Transverse colon (tissue), 4 donors: ENCODE measurements around the gene ECHS1. TPM values are rescaled to one million over a fixed set of nuclear protein-coding genes. Genes with fewer than 3 reads are reported as not detected.

Experiments
- DNase-seq: peaks from one replicate; pipeline ENCODE4 v3.0.0-alpha.2; 2019
- H3K27ac ChIP-seq, 4 donors: fragments of 200-600 bp; sonication (generic); 2 replicates each; pipeline ENCODE4 v1.5.1; 2016 to 2018; ENCODE audit warnings: inconsistent platforms in 4 of 4
- H3K27me3 ChIP-seq: fragments of 200-600 bp; sonication (generic); 2 replicates; pipeline ENCODE4 v1.5.1; 2017; ENCODE audit warnings: inconsistent platforms
- H3K36me3 ChIP-seq, 4 donors: fragments of 200-600 bp; sonication (generic); 2 replicates each; pipeline ENCODE4 v1.5.1; 2017 to 2019; ENCODE audit warnings: inconsistent platforms in 4 of 4
- H3K4me1 ChIP-seq, 4 donors: fragments of 200-600 bp; sonication (generic); 2 replicates each; pipeline ENCODE4 v1.5.1; 2017 to 2020; ENCODE audit warnings: inconsistent platforms in 4 of 4
- H3K4me3 ChIP-seq, 4 donors: fragments of 200-600 bp; sonication (generic); 1 replicate in 1 of 4; 2 replicates in 3 of 4; pipeline versions ENCODE4 v1.5.1 to v1.6.1; 2017 to 2019; ENCODE audit warnings: inconsistent platforms in 4 of 4
- H3K9me3 ChIP-seq, 2 donors: fragments of 200-600 bp; sonication (generic); 2 replicates each; pipeline ENCODE4 v1.5.1; 2017 to 2019; ENCODE audit warnings: inconsistent platforms in 2 of 2
- CTCF ChIP-seq, 5 experiments: fragments of 200-600 bp in 3 of 5; fragments of 450-650 bp in 2 of 5; sonication (generic) in 3 of 5; IDR thresholded peaks; 1 replicate in 2 of 5; 2 replicates in 3 of 5; pipeline ENCODE4 v1.5.1; 2016 to 2017; ENCODE audit warnings: antibody characterized with exemption in 5 of 5, inconsistent platforms in 3 of 5, mild to moderate bottlenecking in 2 of 5, moderate library complexity in 1 of 5
- EP300 ChIP-seq: sonication (generic); formaldehyde crosslinking; IDR thresholded peaks from one replicate; pipeline ENCODE4 v1.6.1; 2017; ENCODE audit warnings: antibody characterized with exemption, low read depth
- POLR2A ChIP-seq: fragments of 450-650 bp; IDR thresholded peaks from one replicate; pipeline ENCODE4 v1.6.1; 2016; ENCODE audit warnings: antibody characterized with exemption, mild to moderate bottlenecking, moderate library complexity
- POLR2AphosphoS5 ChIP-seq, 3 donors: sonication (generic); formaldehyde crosslinking; IDR thresholded peaks; one replicate each; pipeline ENCODE4 v1.6.1; 2016; ENCODE audit warnings: antibody characterized with exemption in 3 of 3
- WGBS, 2 donors: methylation state at CpG; one replicate each; pipeline ENCODE4 v1.1.5; 2018; ENCODE audit warnings: low coverage in 1 of 2; 5-methylcytosine and 5-hydroxymethylcytosine counted together
- in situ Hi-C, 4 donors: fragments of 200-750 bp; cut with MboI; loops; one replicate each; pipeline versions ENCODE4 v1.15.0 to v1.15.1; 2017; ENCODE audit warnings: low sequenced_read_pairs in 3 of 4, low pct_ligation_motif_present in 1 of 4, low pct_unique_long_range_greater_than_20kb in 1 of 4
- intact Hi-C: fragments of 100-400 bp; cut with DNase I; formaldehyde crosslinking; loops from one replicate; pipeline ENCODE4 v1.15.1; 2023; ENCODE audit warnings: low total_unique reads
- total RNA-seq, 4 donors: library from RNA; depleted of rRNA; stranded (reverse); fragments of >200 nt; gene quantifications; one replicate each; pipeline ENCODE4 v1.1.0, GENCODE V29; 2016

ECHS1 gene
- total RNA-seq, 4 donors from 2014 or later, result 48.3 to 165 (median 120) TPM

- in situ Hi-C loops, result no loop called here
- intact Hi-C loops, result no loop called here
- TF ChIP-seq POLR2A (no peak), EP300 (no peak), CTCF (IDR thresholded peaks at IDR 0.05) (no peak), POLR2AphosphoS5 (IDR thresholded peaks at IDR 0.05) (no peak)
- Histone ChIP-seq H3K4me1 (peaks cover 5 to 32% (median 10%) of the 10 kb centered on the region in 4 donors), H3K36me3 (peaks cover 0 to 32% (median 9%) of the 10 kb centered on the region in 4 donors), H3K27ac (no peak overlapping the region), H3K9me3 (no peaks in the 10 kb centered on the region), H3K4me3 (no peak overlapping the region), H3K27me3 (no peaks in the 10 kb centered on the region)
- WGBS, 2 donors, result 93 to 100% methylated on average over 3 to 13 of the region's 13 CpGs
- DNase-seq, result no peak
These were observed 10.3 kb downstream of the ECHS1 start for GRCh38 chr10:133362846-133363245.

GRCh38 chr10:133361773-133362441 lies 11.2 kb downstream of the ECHS1 start:
- Histone ChIP-seq H3K27ac (no peak overlapping the region), H3K4me3 (no peak overlapping the region), H3K27me3 (no peaks in the 10 kb centered on the region), H3K4me1 (peaks cover 5 to 41% (median 19%) of the 10 kb centered on the region in 4 donors), H3K9me3 (no peaks in the 10 kb centered on the region), H3K36me3 (peaks cover 0 to 29% (median 8%) of the 10 kb centered on the region in 4 donors)
- TF ChIP-seq POLR2AphosphoS5 (IDR thresholded peaks at IDR 0.05) (no peak), POLR2A (no peak), EP300 (no peak), CTCF (IDR thresholded peaks at IDR 0.05) (no peak)
- intact Hi-C loops, result no loop called here
- in situ Hi-C loops, result no loop called here
- no peak for DNase-seq
- 75 to 81% methylated on average over 17 to 18 of the region's 18 CpGs for WGBS, 2 donors

- intact Hi-C loops, result no loop called here
- WGBS, 2 donors, result 95 to 100% methylated on average over 2 to 5 of the region's 5 CpGs
- no peaks in the 10 kb centered on the region for H3K9me3 ChIP-seq
- TF ChIP-seq EP300, result no peak
- TF ChIP-seq POLR2A, result no peak
- TF ChIP-seq POLR2AphosphoS5 (IDR thresholded peaks at IDR 0.05), result no peak
- TF ChIP-seq CTCF (IDR thresholded peaks at IDR 0.05), result no peak
- no peak overlapping the region for H3K27ac ChIP-seq
- no peak for DNase-seq
- H3K4me3 ChIP-seq, result no peak overlapping the region
- in situ Hi-C loops, result no loop called here
- peaks cover 5 to 46% (median 25%) of the 10 kb centered on the region in 4 donors for H3K4me1 ChIP-seq
- H3K27me3 ChIP-seq, result no peaks in the 10 kb centered on the region
- H3K36me3 ChIP-seq, result peaks cover 0 to 22% (median 6%) of the 10 kb centered on the region in 4 donors
These were observed 11.9 kb downstream of the ECHS1 start for GRCh38 chr10:133361227-133361626.

- WGBS, 2 donors, result 53% methylated on average over 17 of the region's 17 CpGs; no CpG with 5 or more reads in 1 of the 2 donors
- Histone ChIP-seq H3K27ac (peak overlapping the region; percentile 29 to 81 (median 38)), H3K4me3 (no peak overlapping the region), H3K4me1 (peaks cover 5 to 41% (median 25%) of the 10 kb centered on the region in 4 donors), H3K36me3 (peaks cover 0 to 16% (median 6%) of the 10 kb centered on the region in 4 donors), H3K9me3 (no peaks in the 10 kb centered on the region), H3K27me3 (no peaks in the 10 kb centered on the region)
- DNase-seq, result no peak
- no peak for TF ChIP-seq POLR2A
- TF ChIP-seq CTCF (IDR thresholded peaks at IDR 0.05), result no peak
- no peak for TF ChIP-seq POLR2AphosphoS5 (IDR thresholded peaks at IDR 0.05)
- intact Hi-C loops (no loop called here), in situ Hi-C loops (no loop called here)
These were observed 13.1 kb downstream of the ECHS1 start for GRCh38 chr10:133359972-133360610.
